WI38 (cell line): ENCODE results near the gene STMND1.

Source experiments
- H3K4me3 ChIP-seq: 2 replicates; pipeline ENCODE4 v1.5.1; 2011; ENCODE audit warnings: low read depth, mild to moderate bottlenecking, control low read depth, low read length
- TF ChIP-seq, protein P1 (sequence below): IDR thresholded peaks from 2 replicates; pipeline ENCODE4 v1.5.1; 2012; ENCODE audit warnings: low read depth, mild to moderate bottlenecking, control low read depth, low read length

Gene STMND1

DNA sequence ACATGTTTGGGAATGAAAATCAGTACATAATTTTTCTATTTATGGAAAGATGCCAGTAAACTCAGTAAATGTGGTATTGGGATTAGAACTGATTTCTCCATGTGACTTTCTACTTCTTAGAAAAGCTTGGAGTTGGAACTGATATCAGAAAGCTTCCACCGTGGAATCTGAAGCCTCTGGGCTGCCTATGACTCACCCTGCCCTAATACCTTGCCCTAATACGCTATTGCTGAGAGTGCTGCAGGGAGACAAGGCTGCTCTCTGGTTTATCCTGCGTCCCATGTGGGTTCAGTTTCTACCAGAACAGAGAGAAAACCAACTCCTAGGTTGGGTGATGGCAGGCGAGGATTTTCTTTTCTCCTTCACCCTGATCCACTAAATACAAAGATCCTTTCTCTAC is 3.3 kb upstream of the STMND1 start:
- TF ChIP-seq, protein P1, sequence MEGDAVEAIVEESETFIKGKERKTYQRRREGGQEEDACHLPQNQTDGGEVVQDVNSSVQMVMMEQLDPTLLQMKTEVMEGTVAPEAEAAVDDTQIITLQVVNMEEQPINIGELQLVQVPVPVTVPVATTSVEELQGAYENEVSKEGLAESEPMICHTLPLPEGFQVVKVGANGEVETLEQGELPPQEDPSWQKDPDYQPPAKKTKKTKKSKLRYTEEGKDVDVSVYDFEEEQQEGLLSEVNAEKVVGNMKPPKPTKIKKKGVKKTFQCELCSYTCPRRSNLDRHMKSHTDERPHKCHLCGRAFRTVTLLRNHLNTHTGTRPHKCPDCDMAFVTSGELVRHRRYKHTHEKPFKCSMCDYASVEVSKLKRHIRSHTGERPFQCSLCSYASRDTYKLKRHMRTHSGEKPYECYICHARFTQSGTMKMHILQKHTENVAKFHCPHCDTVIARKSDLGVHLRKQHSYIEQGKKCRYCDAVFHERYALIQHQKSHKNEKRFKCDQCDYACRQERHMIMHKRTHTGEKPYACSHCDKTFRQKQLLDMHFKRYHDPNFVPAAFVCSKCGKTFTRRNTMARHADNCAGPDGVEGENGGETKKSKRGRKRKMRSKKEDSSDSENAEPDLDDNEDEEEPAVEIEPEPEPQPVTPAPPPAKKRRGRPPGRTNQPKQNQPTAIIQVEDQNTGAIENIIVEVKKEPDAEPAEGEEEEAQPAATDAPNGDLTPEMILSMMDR, result no peak
- no peak overlapping the region for H3K4me3 ChIP-seq

DNA sequence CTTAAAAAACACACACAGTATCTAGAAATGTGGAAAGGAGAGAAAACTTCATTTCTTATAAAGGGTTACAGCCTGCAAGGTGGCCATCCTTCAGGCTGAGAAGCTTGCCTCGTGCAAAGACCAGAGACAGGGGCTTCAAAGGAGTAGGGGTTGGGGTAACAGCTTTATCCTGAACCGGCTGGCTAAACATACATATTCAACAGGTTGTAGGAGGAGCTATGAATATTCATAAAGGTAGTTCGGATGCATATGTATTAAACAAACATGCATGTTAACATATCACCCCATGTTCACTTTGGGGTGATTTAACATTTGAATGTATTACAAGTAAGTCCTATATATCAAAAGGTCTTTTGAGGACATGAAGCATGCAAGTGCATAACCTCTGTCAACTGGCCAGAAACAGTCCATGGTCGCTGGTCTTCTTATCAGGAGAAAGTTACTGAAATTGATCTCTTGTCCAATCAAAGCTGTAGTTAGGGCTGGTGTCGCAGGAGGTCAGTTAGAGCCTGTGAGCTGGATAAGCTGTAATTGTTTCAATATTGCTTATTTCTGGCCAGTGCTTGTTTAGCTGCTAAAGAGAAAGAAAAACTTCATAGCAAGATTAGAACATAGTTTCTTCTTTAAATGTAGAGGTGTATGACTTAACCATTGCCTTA is 2.3 kb upstream of the STMND1 start:
- H3K4me3 ChIP-seq, result no peak overlapping the region
- TF ChIP-seq, protein P1, result no peak

DNA sequence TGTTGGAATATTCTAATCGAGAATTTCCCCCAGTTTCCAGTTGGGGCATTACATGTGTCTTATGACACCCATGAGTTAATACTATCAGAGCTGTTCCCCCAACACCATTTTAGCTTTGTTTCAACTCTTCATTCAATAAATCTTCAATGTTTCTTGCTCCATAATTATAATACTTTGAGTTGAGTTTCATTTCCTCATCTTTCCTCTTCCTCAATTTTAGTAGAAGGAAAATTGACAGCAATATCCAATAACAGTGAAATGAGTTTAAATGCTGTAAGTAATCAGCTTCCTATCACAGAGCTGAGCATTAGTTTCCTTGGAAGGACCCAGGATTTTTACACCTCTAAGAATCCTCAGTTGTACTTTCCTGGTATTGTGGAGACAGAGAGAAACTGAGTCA is 1.0 kb upstream of the STMND1 start:
- H3K4me3 ChIP-seq, result no peak overlapping the region
- TF ChIP-seq, protein P1, result no peak

DNA sequence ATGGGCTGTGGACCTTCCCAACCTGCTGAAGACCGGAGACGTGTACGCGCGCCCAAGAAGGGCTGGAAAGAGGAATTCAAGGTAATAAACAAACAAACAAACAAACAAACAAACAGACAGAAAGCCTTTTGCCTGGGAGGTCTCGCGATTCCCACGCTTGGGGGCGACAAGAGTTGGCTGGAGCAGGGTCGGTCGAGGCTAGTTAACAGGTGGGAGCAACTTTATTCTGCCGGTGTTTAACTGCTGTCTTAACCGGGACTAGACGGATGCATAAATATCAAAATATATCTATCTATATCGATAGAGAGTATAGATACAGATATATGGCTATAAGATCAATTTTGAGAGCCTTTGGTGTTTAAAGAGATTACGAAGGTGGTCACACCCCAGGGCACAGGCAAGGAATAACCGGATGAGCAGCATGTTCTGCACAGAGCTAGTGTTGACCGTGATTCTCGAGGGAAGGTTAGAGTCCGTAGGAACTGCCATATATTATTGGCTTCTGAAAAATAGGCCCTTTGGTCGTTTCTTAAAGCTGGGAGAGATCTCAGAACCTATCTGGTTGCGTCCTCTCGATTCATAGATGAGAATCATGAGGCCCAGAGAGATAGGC is 514 bp downstream of the STMND1 start:
- peak overlapping the region; percentile 44 for H3K4me3 ChIP-seq
- TF ChIP-seq, protein P1, result no peak

DNA sequence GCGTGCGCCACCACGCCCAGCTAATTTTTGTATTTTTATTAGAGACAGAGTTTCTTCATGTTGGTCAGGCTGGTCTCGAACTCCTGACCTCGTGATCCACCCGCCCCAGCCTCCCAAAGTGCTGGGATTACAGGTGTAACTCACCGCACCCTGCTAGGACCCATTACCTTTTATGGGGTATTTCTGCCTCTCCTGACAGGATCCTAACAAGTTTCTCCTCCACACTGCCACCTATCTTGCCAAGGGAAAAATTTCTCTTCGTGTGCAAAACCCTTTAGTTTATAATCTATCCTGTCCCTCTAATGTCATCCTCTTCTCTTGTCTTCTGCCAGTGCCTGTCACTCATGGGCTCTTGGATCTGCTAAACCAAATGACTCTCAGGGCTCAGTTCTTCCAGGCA is 1.9 kb downstream of the STMND1 start:
- no peak overlapping the region for H3K4me3 ChIP-seq
- TF ChIP-seq, protein P1, result no peak

DNA sequence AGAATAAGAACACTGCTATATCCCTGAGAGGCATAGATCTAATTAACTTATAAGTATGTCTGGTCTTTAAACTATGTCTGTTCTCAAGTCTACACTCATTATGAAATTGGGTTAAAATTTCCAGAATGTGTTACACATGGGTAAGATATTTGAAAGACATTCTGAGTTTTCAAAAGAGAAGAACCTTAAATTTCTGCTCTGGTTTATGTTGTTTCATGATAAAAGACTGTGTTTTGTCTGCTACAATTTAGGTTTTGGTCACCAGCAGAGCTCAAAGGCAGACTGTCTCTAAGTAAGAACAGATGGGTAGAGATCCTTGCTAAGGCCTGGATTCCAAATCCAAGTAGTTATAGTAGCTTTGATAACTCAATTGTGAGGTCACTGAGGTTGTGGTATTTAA is 6.0 kb downstream of the STMND1 start:
- no peak overlapping the region for H3K4me3 ChIP-seq
- TF ChIP-seq, protein P1, result no peak

DNA sequence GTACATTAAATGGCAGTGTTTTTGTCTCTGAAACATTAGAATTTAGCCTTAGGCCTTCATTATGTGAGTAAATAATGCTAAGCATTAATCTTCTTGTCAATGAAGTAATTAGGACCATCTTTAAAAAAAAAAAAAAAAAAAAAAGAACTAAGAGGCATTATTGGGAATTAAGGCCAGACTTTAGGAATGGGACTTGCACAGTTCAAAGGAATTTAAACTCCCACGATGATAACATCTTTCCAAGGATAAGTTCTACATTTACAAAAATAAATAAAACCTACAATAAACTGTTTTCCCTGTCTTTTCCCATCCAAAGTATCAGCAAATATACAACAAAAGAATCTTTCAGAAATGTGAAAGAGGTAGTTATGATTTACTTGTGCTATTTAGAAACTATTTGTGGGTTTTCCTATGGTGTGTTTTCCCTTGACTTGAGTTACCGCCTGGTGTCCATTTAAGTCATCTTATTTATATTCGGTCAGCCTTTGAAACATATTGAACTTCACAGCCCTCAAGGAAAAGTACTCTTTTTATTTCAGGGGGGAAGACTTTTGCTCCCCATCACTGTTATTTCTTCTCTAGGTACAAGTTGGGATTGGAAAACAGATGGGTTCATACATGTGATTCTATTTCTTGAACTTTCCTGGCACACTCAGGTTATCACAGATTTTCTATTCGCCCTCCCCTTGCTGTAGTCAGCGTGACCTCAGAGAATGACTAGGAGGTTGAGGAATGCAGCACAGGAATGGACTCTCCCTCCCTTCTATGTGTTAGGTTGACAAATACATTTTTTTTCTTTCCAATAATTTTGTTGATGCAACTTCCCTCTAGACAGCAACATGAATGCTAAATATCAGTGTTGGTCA is 13.6 kb downstream of the STMND1 start:
- TF ChIP-seq, protein P1, result no peak

More for the DNA sequence above, 13.6 kb downstream of the STMND1 start:
- H3K4me3 ChIP-seq, result no peak overlapping the region
